ENCODE measurements around the gene TBX15.

The TBX15 gene

GRCh38 chr1:118984722-118985639, 3.2 kb downstream of the TBX15 start:
- no peak for DNase-seq

- no peak for DNase-seq
These were observed 3.9 kb downstream of the TBX15 start for GRCh38 chr1:118984086-118984721.

- DNase-seq, result no peak
These were observed 4.5 kb downstream of the TBX15 start for GRCh38 chr1:118983558-118984041.

- no peak for DNase-seq
These were observed 5.2 kb downstream of the TBX15 start for GRCh38 chr1:118982821-118983557.

- DNase-seq, result no peak
These were observed 5.9 kb downstream of the TBX15 start for GRCh38 chr1:118982266-118982665.

GRCh38 chr1:118981436-118981835, 6.7 kb downstream of the TBX15 start:
- no peak for DNase-seq

- DNase-seq, result no peak
These were observed 8.2 kb downstream of the TBX15 start for GRCh38 chr1:118979754-118980575.

- DNase-seq, result no peak
These were observed 9.0 kb downstream of the TBX15 start for GRCh38 chr1:118978914-118979701.

- no peak for DNase-seq
These were observed 10.5 kb downstream of the TBX15 start for GRCh38 chr1:118977600-118977999.

GRCh38 chr1:118974661-118975060, 13.5 kb downstream of the TBX15 start:
- no peak for DNase-seq

GRCh38 chr1:118973531-118974137, 14.5 kb downstream of the TBX15 start:
- DNase-seq, result no peak

- DNase-seq, result no peak
These were observed 15.1 kb downstream of the TBX15 start for GRCh38 chr1:118973032-118973431.

GRCh38 chr1:118970451-118970850, 17.7 kb downstream of the TBX15 start:
- no peak for DNase-seq

GRCh38 chr1:118963456-118964430, 24.4 kb downstream of the TBX15 start:
- no peak for DNase-seq

- DNase-seq, result no peak
These were observed 25.0 kb downstream of the TBX15 start for GRCh38 chr1:118963138-118963455.

GRCh38 chr1:118961156-118961555, 27.0 kb downstream of the TBX15 start:
- DNase-seq, result no peak

- DNase-seq, result no peak
These were observed 27.5 kb downstream of the TBX15 start for GRCh38 chr1:118960567-118961136.

GRCh38 chr1:118960026-118960561, 28.0 kb downstream of the TBX15 start:
- DNase-seq, result no peak

GRCh38 chr1:118958937-118959631, 29.1 kb downstream of the TBX15 start:
- DNase-seq, result no peak

Measured in NCI-H1105 (cell line).